ENCODE measurements around the gene F7.

Gene F7

DNA sequence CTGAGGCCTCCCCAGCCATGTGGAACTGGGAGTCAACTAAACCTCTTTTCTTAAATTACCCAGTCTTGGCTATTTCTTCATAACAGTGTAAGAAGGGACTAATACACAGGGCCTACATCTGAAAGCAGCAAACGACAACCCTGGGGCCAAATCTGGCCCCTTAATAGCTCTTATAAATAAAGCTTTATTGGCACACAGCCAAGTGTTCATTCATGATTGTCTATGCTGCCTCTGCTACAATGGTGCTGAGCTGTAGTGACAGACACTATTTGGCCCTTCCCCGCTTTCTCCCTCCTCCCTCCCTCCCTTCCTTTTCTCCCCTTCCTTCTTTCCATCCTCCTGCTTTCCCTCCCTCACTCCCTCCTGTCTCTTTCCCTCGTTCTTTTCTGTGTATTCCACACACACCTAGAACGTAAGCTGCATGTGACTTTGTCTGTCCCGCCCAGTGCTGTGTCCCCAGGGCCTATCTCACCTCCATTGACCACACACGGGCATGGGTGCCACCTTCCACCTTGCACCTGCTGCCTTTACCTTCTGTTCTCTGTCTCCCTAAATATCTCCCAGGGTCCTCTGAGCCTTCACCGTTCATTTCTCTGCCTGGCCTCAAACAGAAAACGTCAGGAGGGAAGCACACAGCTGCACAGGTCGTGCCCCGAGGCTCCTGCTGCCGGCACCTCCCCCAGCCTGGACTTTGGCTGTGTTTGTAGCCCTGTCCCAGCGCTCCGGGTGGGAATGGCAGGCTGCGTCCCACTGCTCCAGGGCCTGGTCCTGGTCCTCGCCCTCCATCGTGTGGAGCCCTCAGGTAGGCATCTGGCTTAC, 52.5 kb downstream of the F7 start, which contains the start of gene PROZ (continued):
- TF ChIP-seq ZNF366 (tag by site-specific recombination; conservative IDR thresholded peaks at IDR 0.05) (peak; percentile 87), ZFP69B (tag by site-specific recombination; IDR thresholded peaks at IDR 0.05) (no peak), ZNF561 (tag by site-specific recombination; IDR thresholded peaks at IDR 0.05; ENCODE audit: borderline replicate concordance) (peak; percentile 66), ZNF324 (tag by site-specific recombination; IDR thresholded peaks at IDR 0.05) (0 out of 2 replicates have a peak, but pooled peaks have one; percentile 36), ZNF248 (tag by site-specific recombination; IDR thresholded peaks at IDR 0.05) (no peak), ZNF19 (tag by site-specific recombination; IDR thresholded peaks at IDR 0.05; ENCODE audit: low read depth) (no peak), ZNF341 (tag by site-specific recombination; IDR thresholded peaks at IDR 0.05; ENCODE audit: low read depth) (peak; percentile 78), ZSCAN16 (tag by site-specific recombination; IDR thresholded peaks at IDR 0.05) (no peak), ZNF571 (tag by site-specific recombination; IDR thresholded peaks at IDR 0.05) (no peak), ZNF239 (tag by site-specific recombination; IDR thresholded peaks at IDR 0.05) (no peak), ZNF624 (tag by site-specific recombination; IDR thresholded peaks at IDR 0.05) (peak; percentile 74; the same call in 1 of the 2 replicates), ZNF621 (tag by site-specific recombination; IDR thresholded peaks at IDR 0.05) (no peak), SP7 (tag by site-specific recombination; IDR thresholded peaks at IDR 0.05) (peak; percentile 16), ZNF768 (tag by site-specific recombination; IDR thresholded peaks at IDR 0.05) (no peak), ZNF350 (tag by site-specific recombination; IDR thresholded peaks at IDR 0.05) (no peak), BCL11B (tag by site-specific recombination; IDR thresholded peaks at IDR 0.05; ENCODE audit: low read depth) (0 out of 2 replicates have a peak, but pooled peaks have one; percentile 24), ZXDB (tag by site-specific recombination; IDR thresholded peaks at IDR 0.05) (no peak), ZNF211 (tag by site-specific recombination; IDR thresholded peaks at IDR 0.05; ENCODE audit: low read depth) (no peak), ZNF701 (tag by site-specific recombination; IDR thresholded peaks at IDR 0.05) (no peak), GLIS2 (tag by site-specific recombination; IDR thresholded peaks at IDR 0.05) (no peak), ZBTB8A (tag by site-specific recombination; IDR thresholded peaks at IDR 0.05) (no peak)
- TF ChIP-seq, protein P1, sequence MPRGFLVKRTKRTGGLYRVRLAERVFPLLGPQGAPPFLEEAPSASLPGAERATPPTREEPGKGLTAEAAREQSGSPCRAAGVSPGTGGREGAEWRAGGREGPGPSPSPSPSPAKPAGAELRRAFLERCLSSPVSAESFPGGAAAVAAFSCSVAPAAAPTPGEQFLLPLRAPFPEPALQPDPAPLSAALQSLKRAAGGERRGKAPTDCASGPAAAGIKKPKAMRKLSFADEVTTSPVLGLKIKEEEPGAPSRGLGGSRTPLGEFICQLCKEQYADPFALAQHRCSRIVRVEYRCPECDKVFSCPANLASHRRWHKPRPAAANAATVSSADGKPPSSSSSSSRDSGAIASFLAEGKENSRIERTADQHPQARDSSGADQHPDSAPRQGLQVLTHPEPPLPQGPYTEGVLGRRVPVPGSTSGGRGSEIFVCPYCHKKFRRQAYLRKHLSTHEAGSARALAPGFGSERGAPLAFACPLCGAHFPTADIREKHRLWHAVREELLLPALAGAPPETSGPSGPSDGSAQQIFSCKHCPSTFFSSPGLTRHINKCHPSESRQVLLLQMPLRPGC (tag by site-specific recombination; IDR thresholded peaks at IDR 0.05): no peak
- TF ChIP-seq, protein P2, sequence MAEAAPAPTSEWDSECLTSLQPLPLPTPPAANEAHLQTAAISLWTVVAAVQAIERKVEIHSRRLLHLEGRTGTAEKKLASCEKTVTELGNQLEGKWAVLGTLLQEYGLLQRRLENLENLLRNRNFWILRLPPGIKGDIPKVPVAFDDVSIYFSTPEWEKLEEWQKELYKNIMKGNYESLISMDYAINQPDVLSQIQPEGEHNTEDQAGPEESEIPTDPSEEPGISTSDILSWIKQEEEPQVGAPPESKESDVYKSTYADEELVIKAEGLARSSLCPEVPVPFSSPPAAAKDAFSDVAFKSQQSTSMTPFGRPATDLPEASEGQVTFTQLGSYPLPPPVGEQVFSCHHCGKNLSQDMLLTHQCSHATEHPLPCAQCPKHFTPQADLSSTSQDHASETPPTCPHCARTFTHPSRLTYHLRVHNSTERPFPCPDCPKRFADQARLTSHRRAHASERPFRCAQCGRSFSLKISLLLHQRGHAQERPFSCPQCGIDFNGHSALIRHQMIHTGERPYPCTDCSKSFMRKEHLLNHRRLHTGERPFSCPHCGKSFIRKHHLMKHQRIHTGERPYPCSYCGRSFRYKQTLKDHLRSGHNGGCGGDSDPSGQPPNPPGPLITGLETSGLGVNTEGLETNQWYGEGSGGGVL (tag by site-specific recombination; IDR thresholded peaks at IDR 0.05): no peak
- TF ChIP-seq, protein P3, sequence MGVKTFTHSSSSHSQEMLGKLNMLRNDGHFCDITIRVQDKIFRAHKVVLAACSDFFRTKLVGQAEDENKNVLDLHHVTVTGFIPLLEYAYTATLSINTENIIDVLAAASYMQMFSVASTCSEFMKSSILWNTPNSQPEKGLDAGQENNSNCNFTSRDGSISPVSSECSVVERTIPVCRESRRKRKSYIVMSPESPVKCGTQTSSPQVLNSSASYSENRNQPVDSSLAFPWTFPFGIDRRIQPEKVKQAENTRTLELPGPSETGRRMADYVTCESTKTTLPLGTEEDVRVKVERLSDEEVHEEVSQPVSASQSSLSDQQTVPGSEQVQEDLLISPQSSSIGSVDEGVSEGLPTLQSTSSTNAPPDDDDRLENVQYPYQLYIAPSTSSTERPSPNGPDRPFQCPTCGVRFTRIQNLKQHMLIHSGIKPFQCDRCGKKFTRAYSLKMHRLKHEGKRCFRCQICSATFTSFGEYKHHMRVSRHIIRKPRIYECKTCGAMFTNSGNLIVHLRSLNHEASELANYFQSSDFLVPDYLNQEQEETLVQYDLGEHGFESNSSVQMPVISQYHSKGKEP (tag by site-specific recombination; IDR thresholded peaks at IDR 0.05): peak; percentile 42; the same call in 1 of the 2 replicates
- TF ChIP-seq, protein P4, sequence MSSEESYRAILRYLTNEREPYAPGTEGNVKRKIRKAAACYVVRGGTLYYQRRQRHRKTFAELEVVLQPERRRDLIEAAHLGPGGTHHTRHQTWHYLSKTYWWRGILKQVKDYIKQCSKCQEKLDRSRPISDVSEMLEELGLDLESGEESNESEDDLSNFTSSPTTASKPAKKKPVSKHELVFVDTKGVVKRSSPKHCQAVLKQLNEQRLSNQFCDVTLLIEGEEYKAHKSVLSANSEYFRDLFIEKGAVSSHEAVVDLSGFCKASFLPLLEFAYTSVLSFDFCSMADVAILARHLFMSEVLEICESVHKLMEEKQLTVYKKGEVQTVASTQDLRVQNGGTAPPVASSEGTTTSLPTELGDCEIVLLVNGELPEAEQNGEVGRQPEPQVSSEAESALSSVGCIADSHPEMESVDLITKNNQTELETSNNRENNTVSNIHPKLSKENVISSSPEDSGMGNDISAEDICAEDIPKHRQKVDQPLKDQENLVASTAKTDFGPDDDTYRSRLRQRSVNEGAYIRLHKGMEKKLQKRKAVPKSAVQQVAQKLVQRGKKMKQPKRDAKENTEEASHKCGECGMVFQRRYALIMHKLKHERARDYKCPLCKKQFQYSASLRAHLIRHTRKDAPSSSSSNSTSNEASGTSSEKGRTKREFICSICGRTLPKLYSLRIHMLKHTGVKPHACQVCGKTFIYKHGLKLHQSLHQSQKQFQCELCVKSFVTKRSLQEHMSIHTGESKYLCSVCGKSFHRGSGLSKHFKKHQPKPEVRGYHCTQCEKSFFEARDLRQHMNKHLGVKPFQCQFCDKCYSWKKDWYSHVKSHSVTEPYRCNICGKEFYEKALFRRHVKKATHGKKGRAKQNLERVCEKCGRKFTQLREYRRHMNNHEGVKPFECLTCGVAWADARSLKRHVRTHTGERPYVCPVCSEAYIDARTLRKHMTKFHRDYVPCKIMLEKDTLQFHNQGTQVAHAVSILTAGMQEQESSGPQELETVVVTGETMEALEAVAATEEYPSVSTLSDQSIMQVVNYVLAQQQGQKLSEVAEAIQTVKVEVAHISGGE (tag by site-specific recombination; conservative IDR thresholded peaks at IDR 0.05; ENCODE audit: low read depth): no peak
- TF ChIP-seq, protein P5, sequence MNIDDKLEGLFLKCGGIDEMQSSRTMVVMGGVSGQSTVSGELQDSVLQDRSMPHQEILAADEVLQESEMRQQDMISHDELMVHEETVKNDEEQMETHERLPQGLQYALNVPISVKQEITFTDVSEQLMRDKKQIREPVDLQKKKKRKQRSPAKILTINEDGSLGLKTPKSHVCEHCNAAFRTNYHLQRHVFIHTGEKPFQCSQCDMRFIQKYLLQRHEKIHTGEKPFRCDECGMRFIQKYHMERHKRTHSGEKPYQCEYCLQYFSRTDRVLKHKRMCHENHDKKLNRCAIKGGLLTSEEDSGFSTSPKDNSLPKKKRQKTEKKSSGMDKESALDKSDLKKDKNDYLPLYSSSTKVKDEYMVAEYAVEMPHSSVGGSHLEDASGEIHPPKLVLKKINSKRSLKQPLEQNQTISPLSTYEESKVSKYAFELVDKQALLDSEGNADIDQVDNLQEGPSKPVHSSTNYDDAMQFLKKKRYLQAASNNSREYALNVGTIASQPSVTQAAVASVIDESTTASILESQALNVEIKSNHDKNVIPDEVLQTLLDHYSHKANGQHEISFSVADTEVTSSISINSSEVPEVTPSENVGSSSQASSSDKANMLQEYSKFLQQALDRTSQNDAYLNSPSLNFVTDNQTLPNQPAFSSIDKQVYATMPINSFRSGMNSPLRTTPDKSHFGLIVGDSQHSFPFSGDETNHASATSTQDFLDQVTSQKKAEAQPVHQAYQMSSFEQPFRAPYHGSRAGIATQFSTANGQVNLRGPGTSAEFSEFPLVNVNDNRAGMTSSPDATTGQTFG (tag by site-specific recombination; IDR thresholded peaks at IDR 0.05; ENCODE audit: borderline replicate concordance): no peak
- TF ChIP-seq, protein P6, sequence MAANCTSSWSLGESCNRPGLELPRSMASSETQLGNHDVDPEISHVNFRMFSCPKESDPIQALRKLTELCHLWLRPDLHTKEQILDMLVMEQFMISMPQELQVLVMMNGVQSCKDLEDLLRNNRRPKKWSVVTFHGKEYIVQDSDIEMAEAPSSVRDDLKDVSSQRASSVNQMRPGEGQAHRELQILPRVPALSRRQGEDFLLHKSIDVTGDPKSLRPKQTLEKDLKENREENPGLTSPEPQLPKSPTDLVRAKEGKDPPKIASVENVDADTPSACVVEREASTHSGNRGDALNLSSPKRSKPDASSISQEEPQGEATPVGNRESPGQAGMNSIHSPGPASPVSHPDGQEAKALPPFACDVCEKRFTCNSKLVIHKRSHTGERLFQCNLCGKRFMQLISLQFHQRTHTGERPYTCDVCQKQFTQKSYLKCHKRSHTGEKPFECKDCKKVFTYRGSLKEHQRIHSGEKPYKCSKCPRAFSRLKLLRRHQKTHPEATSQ (tag by site-specific recombination; IDR thresholded peaks at IDR 0.05): no peak

Data from HEK293 (cell line).